HG03039 (cell line): ENCODE measurements around the gene ATP13A4.

Experiments used
- ATAC-seq: cut with Tn5 transposase; IDR thresholded peaks from one replicate; pipeline ENCODE4 v1.9.1; 2021; ENCODE audit warnings: mild to moderate bottlenecking, moderate library complexity; ENCODE audit not compliant: unreplicated experiment

Gene ATP13A4

GRCh38 chr3:193498215-193498614 lies 56.5 kb downstream of the ATP13A4 start:
- no peak for ATAC-seq

GRCh38 chr3:193496658-193497057 lies 58.0 kb downstream of the ATP13A4 start:
- ATAC-seq, result no peak

GRCh38 chr3:193491026-193491425 lies 63.7 kb downstream of the ATP13A4 start:
- ATAC-seq, result no peak

- ATAC-seq, result no peak
Measured at GRCh38 chr3:193490580-193490979, 64.1 kb downstream of the ATP13A4 start.

- no peak for ATAC-seq
Measured at GRCh38 chr3:193489949-193490348, 64.7 kb downstream of the ATP13A4 start.

- ATAC-seq, result no peak
Measured at GRCh38 chr3:193488741-193489140, 66.0 kb downstream of the ATP13A4 start.

GRCh38 chr3:193483988-193484539 lies 70.6 kb downstream of the ATP13A4 start:
- no peak for ATAC-seq

- no peak for ATAC-seq
Measured at GRCh38 chr3:193481436-193481835, 73.3 kb downstream of the ATP13A4 start.

- no peak for ATAC-seq
Measured at GRCh38 chr3:193474446-193474845, 80.2 kb downstream of the ATP13A4 start.

- ATAC-seq, result no peak
Measured at GRCh38 chr3:193470710-193471109, 84.0 kb downstream of the ATP13A4 start.

GRCh38 chr3:193465992-193466608 lies 88.6 kb downstream of the ATP13A4 start:
- ATAC-seq, result no peak

- no peak for ATAC-seq
Measured at GRCh38 chr3:193464889-193465288, 89.8 kb downstream of the ATP13A4 start.

GRCh38 chr3:193457526-193457925 lies 97.2 kb downstream of the ATP13A4 start:
- no peak for ATAC-seq

- no peak for ATAC-seq
Measured at GRCh38 chr3:193452338-193452737, 102.4 kb downstream of the ATP13A4 start.

- no peak for ATAC-seq
Measured at GRCh38 chr3:193451902-193452301, 102.8 kb downstream of the ATP13A4 start.

- no peak for ATAC-seq
Measured at GRCh38 chr3:193446965-193447602, 107.6 kb downstream of the ATP13A4 start.

GRCh38 chr3:193439423-193439822 lies 115.3 kb downstream of the ATP13A4 start:
- ATAC-seq, result no peak

- ATAC-seq, result no peak
Measured at GRCh38 chr3:193418576-193419373, 135.9 kb downstream of the ATP13A4 start.

GRCh38 chr3:193416629-193417028 lies 138.1 kb downstream of the ATP13A4 start:
- ATAC-seq, result no peak

GRCh38 chr3:193407688-193408087 lies 147.0 kb downstream of the ATP13A4 start:
- no peak for ATAC-seq

- no peak for ATAC-seq
Measured at GRCh38 chr3:193407112-193407511, 147.6 kb downstream of the ATP13A4 start.

- no peak for ATAC-seq
Measured at GRCh38 chr3:193403307-193403706, 151.4 kb downstream of the ATP13A4 start.
